RCC 7860 (cell line): ENCODE results near the gene S1PR5.
"Not testable (repeated sequence)": the region's sequence is repeated elsewhere in the genome, so short reads cannot be mapped to it uniquely, and the experiment has no call there.

Experiments used
- DNase-seq: peaks from one replicate; pipeline ENCODE4 v3.0.0-alpha.2; 2015; ENCODE audit warnings: low spot score
- FAIRE-seq: peaks from 2 replicates; lab custom pipeline; 2012; peaks lifted over from hg19 to GRCh38; lab: Jason Lieb, UNC

Gene S1PR5

DNA sequence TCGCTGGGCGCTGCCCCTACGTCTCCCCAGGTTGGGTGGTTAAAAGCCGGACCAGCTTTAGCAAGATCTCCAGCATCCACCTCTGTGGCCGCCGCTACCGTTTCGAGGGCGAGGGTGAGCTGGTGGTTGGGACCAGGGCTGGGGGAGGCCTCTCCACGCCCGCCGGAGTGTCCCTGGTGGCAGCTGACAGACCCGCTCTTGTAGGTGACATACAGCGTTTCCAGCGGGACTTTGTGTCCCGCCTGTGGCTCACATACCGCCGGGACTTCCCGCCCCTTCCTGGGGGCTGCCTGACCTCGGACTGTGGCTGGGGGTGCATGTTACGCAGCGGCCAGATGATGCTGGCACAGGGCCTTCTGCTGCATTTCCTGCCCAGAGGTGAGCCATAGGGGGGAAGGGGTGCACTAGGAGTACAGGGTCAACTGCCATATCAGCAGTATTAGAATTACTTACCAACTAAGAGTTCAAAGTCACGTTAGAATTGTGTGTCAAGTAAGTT, 27.6 kb upstream of the S1PR5 start:
- FAIRE-seq: no peak
- DNase-seq: no peak

DNA sequence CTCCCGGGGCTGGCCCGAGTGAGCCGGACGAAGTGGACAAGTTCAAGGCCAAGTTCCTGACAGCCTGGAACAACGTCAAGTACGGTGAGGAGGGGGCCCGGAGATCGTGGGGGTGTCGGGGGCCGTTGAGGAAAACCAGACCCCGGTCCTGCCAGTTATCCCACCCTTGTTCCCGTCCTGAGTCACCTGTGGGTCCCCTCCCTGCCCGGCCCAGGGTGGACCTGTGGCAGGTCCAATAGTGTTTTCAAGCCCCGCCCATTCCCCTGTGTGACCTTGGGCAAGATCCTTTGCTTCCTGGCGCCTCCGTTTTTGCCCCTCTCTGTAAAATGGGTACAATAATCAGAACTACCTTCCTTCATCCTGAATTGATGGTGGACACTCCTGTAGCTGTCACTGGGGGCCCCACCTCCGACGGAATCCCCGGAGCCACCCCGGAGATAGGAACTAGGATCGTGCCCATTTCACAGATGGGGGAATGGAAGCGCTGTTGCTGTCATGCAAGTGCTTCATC, 27.1 kb upstream of the S1PR5 start:
- no peak for FAIRE-seq
- DNase-seq: no peak

DNA sequence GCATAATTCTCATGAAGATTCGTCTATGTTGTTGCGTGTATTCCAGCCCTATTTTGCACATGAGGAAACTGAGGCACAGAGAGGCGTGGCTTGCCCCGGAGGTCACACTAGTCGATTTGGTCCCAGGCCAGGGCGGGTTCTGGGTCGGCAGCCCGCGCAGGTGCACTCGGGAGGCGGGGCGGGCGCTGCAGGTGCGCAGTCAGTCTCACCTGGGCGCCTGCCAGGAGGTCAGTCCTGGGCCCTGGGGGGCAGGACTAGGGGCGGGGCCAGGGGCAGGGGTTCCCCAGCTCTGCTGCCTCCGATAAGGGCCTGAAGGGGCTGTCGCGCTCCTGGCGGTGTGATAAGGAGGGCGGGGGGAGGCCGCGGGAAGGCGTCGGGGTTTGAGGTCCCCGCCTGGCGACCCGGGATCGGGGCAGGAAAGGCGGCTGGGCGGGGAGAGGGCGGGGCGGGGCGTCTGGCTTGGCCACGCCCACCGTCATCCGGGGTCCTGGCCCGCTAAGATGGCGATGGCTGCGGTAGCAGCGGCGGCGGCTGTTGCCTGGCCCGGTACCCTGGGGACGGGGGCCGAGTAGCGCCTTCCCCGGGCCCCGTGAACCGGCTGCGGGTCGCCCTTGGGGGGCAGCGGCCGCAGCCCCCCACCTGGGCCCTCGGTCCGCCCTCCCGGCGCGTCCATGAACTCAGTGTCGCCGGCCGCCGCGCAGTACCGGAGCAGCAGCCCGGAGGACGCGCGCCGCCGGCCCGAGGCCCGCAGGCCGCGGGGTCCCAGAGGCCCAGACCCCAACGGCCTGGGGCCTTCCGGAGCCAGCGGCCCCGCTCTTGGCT, 26.4 kb upstream of the S1PR5 start, which contains the start of gene ATG4D:
TSS of gene ATG4D (plus strand) at position 485 of the 822 bp plus-strand sequence. CDS start at position 672, 187 bp downstream.
- DNase-seq: peak; percentile 36
- no peak for FAIRE-seq

DNA sequence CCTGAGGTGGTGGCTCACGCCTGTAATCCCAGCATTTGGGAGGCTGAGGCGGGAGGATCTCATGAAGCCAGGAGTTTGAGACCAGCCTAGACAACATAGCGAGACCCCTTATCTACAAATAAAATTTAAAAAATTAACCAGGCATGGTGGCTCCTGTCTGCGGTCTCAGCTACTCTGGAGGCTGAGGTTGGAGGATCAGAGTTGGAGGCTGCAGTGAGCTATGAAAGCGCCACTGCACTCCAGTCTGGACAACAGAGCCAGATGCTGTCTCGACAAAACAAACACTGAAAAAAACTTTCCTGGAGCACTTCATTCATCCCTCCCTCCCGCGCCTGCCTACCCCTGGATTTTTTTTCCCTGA, 25.8 kb upstream of the S1PR5 start:
- no peak for FAIRE-seq
- DNase-seq: no peak

GRCh38 chr19:10539016-10539415, 21.8 kb upstream of the S1PR5 start:
- FAIRE-seq, DNase-seq: not testable (repeated sequence)

DNA sequence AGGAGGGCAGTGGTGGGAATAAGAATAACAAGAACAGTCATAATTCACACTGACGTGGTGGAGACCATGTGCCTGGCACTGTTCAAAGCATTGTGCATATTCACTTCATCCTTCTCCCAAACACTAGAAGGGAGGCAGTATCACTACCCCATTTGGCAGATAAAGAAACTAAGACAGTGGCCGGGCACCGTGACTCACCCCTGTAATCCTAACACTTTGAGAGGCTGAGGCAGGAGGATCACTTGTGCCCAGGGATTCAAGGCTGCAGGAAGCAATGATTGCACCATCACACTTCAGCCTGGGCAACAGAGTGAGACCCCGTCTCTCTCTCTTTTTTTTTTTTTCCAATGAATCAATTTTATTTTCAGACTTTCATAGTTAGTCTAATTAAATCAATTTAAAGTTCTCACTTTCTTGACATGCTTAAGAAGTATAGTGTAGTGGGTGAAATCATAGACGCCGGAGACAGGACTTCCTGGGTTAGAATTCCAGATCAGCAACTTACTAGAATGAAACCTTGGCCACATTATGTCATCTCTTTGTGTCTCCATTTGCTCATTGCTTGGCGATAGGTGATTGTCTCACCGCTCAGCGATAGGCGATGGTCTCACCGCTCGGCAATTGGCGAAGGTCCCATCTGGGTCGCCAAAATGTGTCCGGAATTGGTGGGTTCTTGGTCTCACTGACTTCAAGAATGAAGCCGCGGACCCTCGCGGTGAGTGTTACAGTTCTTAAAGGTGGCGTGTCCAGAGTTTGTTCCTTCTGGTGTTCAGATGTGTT, 21.1 kb upstream of the S1PR5 start:
- no peak for DNase-seq
- FAIRE-seq: no peak

DNA sequence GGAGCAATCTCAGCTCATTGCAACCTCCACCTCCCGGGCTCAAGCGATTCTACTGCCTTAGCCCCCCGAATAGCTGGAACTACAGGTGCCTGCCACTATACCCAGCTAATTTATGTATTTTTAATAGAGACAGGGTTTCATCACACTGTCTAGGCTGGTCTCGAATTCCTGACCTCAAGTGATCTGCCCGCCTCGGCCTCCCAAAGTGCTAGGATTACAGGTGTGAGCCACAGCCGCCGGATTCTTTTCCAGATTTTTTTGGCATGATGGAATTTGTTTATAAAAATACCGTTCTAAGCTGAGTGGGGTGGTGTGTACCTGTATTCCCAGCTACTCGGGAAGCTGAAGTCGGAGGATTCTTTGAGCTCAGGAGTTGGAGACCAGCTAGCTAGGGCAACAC, 20.4 kb upstream of the S1PR5 start:
- FAIRE-seq (no peak), DNase-seq (no peak)

DNA sequence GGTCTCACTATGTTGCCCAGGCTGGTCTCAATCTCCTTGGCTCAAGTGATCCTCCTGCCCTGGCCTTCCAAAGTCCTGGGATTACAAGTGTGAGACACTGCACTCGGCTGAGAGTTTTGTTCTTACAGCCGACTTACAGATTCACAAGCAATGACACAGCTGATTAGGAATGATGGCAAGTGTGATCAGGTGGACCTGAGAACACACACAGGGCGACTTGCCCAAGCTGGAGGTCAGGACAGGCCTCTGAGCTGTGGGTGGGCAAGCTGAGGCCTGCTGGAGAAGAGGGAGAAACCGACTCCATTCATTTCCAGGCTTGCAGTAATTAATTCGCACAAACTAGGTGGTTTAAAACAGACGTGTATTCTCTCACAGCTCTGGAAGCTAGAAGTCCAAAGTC, 18.4 kb upstream of the S1PR5 start:
- FAIRE-seq (no peak), DNase-seq (no peak)

GRCh38 chr19:10533646-10534386, 16.6 kb upstream of the S1PR5 start:
- DNase-seq: no peak
- FAIRE-seq: no peak

DNA sequence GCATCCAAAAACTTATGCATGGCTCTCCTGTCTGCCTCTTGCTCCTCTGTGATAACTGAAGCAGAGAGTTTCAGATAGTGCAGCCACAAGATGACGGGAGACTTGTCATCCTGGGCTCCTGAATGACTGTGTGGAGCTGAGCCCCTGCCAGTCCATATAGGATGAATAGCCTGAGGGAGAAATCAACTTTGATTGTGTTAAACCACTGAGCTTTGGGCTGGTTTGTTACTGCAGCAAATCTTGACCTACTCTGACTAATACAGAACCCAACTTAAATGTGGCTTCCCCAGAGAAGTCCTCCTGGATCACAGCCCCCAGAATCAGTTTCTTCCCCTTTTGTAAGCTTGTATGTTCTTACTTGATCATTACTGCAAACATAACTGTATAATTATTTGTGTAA, 15.2 kb upstream of the S1PR5 start:
- FAIRE-seq: no peak
- DNase-seq: no peak

- not testable (repeated sequence) for DNase-seq, FAIRE-seq
Observed at GRCh38 chr19:10526887-10527286, 9.6 kb upstream of the S1PR5 start.

DNA sequence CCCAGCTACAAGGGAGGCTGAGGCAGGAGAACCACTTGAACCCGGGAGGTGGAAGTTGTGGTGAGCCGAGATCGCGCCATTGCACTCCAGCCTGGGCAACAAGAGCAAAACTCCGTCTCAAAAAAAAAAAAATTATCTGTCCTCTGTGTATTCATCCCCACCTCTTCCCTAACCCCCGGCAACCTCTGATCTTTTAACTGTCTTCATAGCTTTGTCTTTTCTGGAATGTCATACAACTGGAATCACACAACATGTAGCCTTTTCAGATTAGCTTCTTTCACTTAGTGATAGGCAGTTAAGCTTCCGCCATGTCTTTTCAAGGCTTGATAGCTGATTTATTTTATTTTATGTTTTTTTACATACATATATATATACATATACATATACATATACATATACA, 8.4 kb upstream of the S1PR5 start:
- DNase-seq (no peak), FAIRE-seq (no peak)

DNA sequence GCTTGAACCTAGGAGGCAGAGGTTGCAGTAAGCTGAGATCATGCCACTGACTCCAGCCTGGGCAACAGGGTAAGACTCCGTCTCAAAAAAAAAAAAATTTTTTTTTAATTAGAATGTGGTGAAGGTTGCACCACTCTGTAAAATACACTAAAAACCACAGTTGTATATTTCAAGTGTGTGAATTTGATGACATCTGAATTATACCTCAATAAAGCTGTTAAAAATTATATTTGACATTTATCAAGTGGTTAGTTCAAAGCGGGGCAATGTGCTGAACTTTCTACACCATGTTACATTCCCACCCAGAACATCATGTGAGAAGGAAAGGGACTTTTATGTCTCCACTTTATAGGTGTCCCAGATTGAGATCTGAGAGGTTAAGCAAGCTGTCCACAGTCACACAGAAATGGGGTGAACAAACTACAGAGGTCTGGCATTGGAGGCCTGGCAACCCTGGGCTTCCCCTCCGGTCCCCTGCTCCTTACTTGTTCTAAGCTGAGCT, 5.9 kb upstream of the S1PR5 start:
- no peak for FAIRE-seq
- DNase-seq: no peak

- FAIRE-seq (no peak), DNase-seq (no peak)
Observed at GRCh38 chr19:10521461-10522171, 4.4 kb upstream of the S1PR5 start.

- DNase-seq: no peak
- FAIRE-seq: no peak
Observed at GRCh38 chr19:10520652-10521318, 3.5 kb upstream of the S1PR5 start.

DNA sequence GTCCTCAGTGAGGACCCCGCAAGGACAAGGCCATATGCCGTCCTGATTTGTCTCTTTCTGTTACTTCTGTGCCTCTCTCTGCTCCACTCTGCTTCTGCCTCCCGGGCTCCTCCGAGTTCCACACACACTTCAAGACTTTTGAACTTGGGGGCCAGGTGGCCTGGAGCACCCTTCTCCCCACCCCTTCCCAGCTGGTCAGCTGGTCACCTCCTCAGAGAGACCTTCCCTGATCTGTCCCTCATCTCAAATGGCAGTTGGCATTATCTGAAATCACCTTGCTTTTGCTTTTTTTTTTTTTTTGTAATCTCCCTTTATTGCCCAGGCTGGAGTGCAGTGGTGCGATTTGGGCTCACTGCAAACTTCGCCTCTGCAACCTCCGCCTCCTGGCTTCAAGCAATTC, 2.2 kb upstream of the S1PR5 start:
- no peak for FAIRE-seq
- DNase-seq: no peak

- no peak for DNase-seq
- FAIRE-seq: no peak
Observed at GRCh38 chr19:10518444-10519361, 1.5 kb upstream of the S1PR5 start.

- peak; percentile 17 for DNase-seq
Observed at GRCh38 chr19:10517760-10518443, 655 bp upstream of the S1PR5 start.

More at GRCh38 chr19:10517760-10518443, 655 bp upstream of the S1PR5 start:
- FAIRE-seq: no peak
